ENCODE results near the gene DBI. TPM values are rescaled to one million over a fixed set of nuclear protein-coding genes. Genes with fewer than 3 reads are reported as not detected.

Gene DBI
- polyA plus RNA-seq, 3 donors = 252 to 308 (median 290) TPM

Other genes starting within 250 kb of the DBI start
- not detected for gene C1QL2, start 208.2 kb upstream of the DBI start, polyA plus RNA-seq (ENCODE audit: insufficient read length in 3 of 3)
- gene STEAP3, start 143.1 kb upstream of the DBI start, polyA plus RNA-seq (ENCODE audit: insufficient read length in 3 of 3) = 1 to 10 TPM; 1.3 to 1.8 (median 1.5) TPM
- gene C2orf76, start 143 bp upstream of the DBI start, polyA plus RNA-seq (ENCODE audit: insufficient read length in 3 of 3) = 10 to 100 TPM; 24.4 to 27.4 (median 27.3) TPM
- 10 to 100 TPM; 45.0 to 59.8 (median 56.4) TPM for gene TMEM37, start 64.9 kb downstream of the DBI start, polyA plus RNA-seq (ENCODE audit: insufficient read length in 3 of 3)
- 10 to 100 TPM in 1 of 3 donors, 1 to 10 TPM in 2; 7.4 to 11.2 (median 8.3) TPM for gene SCTR, start 157.5 kb downstream of the DBI start, polyA plus RNA-seq (ENCODE audit: insufficient read length in 3 of 3)
- gene CFAP221, start 177.5 kb downstream of the DBI start, polyA plus RNA-seq (ENCODE audit: insufficient read length in 3 of 3) = 10 to 100 TPM; 19.6 to 25.4 (median 22.9) TPM

Data from right renal cortex interstitium (tissue), 3 donors.